HEK293 (cell line): ENCODE results near the gene SIK3.

ENCODE experiments used
- GLI4 ChIP-seq: fragments of 450-650 bp; formaldehyde crosslinking; IDR thresholded peaks from 2 replicates; pipeline ENCODE4 v1.5.1; 2016; ENCODE audit warnings: missing biosample characterization, missing genetic modification characterization
- HOXA7 ChIP-seq: sonication (generic); formaldehyde crosslinking; IDR thresholded peaks from 2 replicates; pipeline ENCODE4 v1.8.1; 2022; ENCODE audit warnings: missing genetic modification reagents, borderline replicate concordance
- SP3 ChIP-seq: fragments of 450-650 bp; formaldehyde crosslinking; IDR thresholded peaks from 2 replicates; pipeline ENCODE4 v1.5.1; 2016; ENCODE audit warnings: missing biosample characterization, missing genetic modification characterization
- ZEB2 ChIP-seq: fragments of 450-650 bp; formaldehyde crosslinking; IDR thresholded peaks from 2 replicates; pipeline ENCODE4 v1.5.1; 2016; ENCODE audit warnings: missing biosample characterization, missing genetic modification characterization
- ZNF629 ChIP-seq: fragments of 450-650 bp; formaldehyde crosslinking; IDR thresholded peaks from 2 replicates; pipeline ENCODE4 v1.5.1; 2017; ENCODE audit warnings: missing biosample characterization, missing genetic modification characterization
- ZNF76 ChIP-seq: fragments of 450-650 bp; formaldehyde crosslinking; IDR thresholded peaks from 2 replicates; pipeline ENCODE4; 2016; ENCODE audit warnings: low read depth, missing biosample characterization, missing genetic modification characterization, borderline replicate concordance
- ZNF791 ChIP-seq: fragments of 450-650 bp; formaldehyde crosslinking; IDR thresholded peaks from 2 replicates; pipeline ENCODE4 v1.5.1; 2016; ENCODE audit warnings: missing biosample characterization, missing genetic modification characterization
- ZNF837 ChIP-seq: fragments of 450-650 bp; formaldehyde crosslinking; IDR thresholded peaks from 2 replicates; pipeline ENCODE4 v1.5.1; 2016; ENCODE audit warnings: missing biosample characterization, missing genetic modification characterization
- TF ChIP-seq, protein P1 (sequence below): fragments of 450-650 bp; formaldehyde crosslinking; IDR thresholded peaks from 2 replicates; pipeline ENCODE4 v1.5.1; 2016; ENCODE audit warnings: missing biosample characterization, missing genetic modification characterization, low read depth
- TF ChIP-seq, protein P2 (sequence below): fragments of 450-650 bp; formaldehyde crosslinking; IDR thresholded peaks from 2 replicates; pipeline ENCODE4 v1.5.1; 2016; ENCODE audit warnings: missing biosample characterization, missing genetic modification characterization
- TF ChIP-seq, protein P3 (sequence below): fragments of 450-650 bp; formaldehyde crosslinking; IDR thresholded peaks from 2 replicates; pipeline ENCODE4 v1.5.1; 2016; ENCODE audit warnings: missing biosample characterization, missing genetic modification characterization, borderline replicate concordance
- TF ChIP-seq, protein P4 (sequence below): fragments of 450-650 bp; formaldehyde crosslinking; IDR thresholded peaks from 2 replicates; pipeline ENCODE4 v1.5.1; 2016; ENCODE audit warnings: missing biosample characterization, missing genetic modification characterization

DNA sequence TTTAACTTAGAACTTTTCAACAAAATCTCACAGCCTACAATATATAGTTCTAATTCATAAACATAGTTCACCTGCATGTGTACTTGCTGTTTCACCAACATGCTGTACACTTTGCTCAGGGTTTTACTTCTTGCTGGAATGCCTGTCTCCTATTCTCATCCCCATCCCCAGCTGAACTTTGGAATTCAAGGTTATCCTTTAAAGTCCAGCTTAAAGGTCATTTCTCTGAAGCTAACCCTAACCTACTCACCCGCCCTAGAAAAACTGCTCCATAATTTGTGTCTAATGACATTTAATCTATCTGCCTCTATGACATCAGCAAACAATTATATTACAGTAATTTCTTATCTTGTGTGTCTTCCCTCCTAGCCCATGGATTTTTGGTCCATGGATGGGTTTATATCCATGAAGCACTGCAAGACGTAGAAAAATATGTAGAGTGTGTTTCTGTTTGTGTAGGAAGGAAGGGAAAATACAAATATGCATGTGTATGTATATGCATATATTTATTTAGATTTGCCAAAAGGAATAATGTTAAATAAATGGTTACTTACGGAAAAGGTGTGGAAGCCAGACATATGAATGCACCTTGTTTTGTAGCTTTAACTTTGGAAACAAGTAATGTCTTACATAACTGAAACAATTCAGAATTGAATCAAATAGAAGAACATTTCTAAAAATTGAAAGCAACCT lies 161.3 kb downstream of the SIK3 start:
- TF ChIP-seq, protein P1, sequence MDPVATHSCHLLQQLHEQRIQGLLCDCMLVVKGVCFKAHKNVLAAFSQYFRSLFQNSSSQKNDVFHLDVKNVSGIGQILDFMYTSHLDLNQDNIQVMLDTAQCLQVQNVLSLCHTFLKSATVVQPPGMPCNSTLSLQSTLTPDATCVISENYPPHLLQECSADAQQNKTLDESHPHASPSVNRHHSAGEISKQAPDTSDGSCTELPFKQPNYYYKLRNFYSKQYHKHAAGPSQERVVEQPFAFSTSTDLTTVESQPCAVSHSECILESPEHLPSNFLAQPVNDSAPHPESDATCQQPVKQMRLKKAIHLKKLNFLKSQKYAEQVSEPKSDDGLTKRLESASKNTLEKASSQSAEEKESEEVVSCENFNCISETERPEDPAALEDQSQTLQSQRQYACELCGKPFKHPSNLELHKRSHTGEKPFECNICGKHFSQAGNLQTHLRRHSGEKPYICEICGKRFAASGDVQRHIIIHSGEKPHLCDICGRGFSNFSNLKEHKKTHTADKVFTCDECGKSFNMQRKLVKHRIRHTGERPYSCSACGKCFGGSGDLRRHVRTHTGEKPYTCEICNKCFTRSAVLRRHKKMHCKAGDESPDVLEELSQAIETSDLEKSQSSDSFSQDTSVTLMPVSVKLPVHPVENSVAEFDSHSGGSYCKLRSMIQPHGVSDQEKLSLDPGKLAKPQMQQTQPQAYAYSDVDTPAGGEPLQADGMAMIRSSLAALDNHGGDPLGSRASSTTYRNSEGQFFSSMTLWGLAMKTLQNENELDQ: no peak
- TF ChIP-seq, protein P2, sequence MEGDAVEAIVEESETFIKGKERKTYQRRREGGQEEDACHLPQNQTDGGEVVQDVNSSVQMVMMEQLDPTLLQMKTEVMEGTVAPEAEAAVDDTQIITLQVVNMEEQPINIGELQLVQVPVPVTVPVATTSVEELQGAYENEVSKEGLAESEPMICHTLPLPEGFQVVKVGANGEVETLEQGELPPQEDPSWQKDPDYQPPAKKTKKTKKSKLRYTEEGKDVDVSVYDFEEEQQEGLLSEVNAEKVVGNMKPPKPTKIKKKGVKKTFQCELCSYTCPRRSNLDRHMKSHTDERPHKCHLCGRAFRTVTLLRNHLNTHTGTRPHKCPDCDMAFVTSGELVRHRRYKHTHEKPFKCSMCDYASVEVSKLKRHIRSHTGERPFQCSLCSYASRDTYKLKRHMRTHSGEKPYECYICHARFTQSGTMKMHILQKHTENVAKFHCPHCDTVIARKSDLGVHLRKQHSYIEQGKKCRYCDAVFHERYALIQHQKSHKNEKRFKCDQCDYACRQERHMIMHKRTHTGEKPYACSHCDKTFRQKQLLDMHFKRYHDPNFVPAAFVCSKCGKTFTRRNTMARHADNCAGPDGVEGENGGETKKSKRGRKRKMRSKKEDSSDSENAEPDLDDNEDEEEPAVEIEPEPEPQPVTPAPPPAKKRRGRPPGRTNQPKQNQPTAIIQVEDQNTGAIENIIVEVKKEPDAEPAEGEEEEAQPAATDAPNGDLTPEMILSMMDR (tag by site-specific recombination): no peak
- TF ChIP-seq, protein P3, sequence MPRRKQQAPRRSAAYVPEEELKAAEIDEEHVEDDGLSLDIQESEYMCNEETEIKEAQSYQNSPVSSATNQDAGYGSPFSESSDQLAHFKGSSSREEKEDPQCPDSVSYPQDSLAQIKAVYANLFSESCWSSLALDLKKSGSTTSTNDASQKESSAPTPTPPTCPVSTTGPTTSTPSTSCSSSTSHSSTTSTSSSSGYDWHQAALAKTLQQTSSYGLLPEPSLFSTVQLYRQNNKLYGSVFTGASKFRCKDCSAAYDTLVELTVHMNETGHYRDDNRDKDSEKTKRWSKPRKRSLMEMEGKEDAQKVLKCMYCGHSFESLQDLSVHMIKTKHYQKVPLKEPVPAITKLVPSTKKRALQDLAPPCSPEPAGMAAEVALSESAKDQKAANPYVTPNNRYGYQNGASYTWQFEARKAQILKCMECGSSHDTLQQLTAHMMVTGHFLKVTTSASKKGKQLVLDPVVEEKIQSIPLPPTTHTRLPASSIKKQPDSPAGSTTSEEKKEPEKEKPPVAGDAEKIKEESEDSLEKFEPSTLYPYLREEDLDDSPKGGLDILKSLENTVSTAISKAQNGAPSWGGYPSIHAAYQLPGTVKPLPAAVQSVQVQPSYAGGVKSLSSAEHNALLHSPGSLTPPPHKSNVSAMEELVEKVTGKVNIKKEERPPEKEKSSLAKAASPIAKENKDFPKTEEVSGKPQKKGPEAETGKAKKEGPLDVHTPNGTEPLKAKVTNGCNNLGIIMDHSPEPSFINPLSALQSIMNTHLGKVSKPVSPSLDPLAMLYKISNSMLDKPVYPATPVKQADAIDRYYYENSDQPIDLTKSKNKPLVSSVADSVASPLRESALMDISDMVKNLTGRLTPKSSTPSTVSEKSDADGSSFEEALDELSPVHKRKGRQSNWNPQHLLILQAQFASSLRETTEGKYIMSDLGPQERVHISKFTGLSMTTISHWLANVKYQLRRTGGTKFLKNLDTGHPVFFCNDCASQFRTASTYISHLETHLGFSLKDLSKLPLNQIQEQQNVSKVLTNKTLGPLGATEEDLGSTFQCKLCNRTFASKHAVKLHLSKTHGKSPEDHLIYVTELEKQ (tag by site-specific recombination): no peak
- no peak for TF ChIP-seq ZEB2 (tag by site-specific recombination)
- TF ChIP-seq SP3 (tag by site-specific recombination): no peak
- TF ChIP-seq ZNF629 (tag by site-specific recombination): no peak
- TF ChIP-seq ZNF837: no peak
- TF ChIP-seq GLI4 (tag by site-specific recombination): no peak
- TF ChIP-seq HOXA7 (CRISPR knock-in tag): no peak
- no peak for TF ChIP-seq ZNF76 (tag by site-specific recombination)
- TF ChIP-seq ZNF791 (tag by site-specific recombination): no peak
- TF ChIP-seq, protein P4, sequence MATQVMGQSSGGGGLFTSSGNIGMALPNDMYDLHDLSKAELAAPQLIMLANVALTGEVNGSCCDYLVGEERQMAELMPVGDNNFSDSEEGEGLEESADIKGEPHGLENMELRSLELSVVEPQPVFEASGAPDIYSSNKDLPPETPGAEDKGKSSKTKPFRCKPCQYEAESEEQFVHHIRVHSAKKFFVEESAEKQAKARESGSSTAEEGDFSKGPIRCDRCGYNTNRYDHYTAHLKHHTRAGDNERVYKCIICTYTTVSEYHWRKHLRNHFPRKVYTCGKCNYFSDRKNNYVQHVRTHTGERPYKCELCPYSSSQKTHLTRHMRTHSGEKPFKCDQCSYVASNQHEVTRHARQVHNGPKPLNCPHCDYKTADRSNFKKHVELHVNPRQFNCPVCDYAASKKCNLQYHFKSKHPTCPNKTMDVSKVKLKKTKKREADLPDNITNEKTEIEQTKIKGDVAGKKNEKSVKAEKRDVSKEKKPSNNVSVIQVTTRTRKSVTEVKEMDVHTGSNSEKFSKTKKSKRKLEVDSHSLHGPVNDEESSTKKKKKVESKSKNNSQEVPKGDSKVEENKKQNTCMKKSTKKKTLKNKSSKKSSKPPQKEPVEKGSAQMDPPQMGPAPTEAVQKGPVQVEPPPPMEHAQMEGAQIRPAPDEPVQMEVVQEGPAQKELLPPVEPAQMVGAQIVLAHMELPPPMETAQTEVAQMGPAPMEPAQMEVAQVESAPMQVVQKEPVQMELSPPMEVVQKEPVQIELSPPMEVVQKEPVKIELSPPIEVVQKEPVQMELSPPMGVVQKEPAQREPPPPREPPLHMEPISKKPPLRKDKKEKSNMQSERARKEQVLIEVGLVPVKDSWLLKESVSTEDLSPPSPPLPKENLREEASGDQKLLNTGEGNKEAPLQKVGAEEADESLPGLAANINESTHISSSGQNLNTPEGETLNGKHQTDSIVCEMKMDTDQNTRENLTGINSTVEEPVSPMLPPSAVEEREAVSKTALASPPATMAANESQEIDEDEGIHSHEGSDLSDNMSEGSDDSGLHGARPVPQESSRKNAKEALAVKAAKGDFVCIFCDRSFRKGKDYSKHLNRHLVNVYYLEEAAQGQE (tag by site-specific recombination): no peak
